K562 (cell line): ENCODE results near the gene RPL7A. TPM values are rescaled to one million over a fixed set of nuclear protein-coding genes. Genes with fewer than 3 reads are reported as not detected.

Experiments used
- COPS2 ChIP-seq: fragments of 450-650 bp; conservative IDR thresholded peaks from 2 replicates; pipeline ENCODE4 v1.6.1; 2016; ENCODE audit warnings: mild to moderate bottlenecking, moderate library complexity
- DACH1 ChIP-seq: fragments of 450-650 bp; IDR thresholded peaks from 2 replicates; pipeline ENCODE4 v1.6.1; 2018; ENCODE audit not compliant: partially characterized antibody
- ELF4 ChIP-seq: fragments of 450-650 bp; formaldehyde crosslinking; IDR thresholded peaks from 2 replicates; pipeline ENCODE4 v1.4.0; 2022; ENCODE audit warnings: missing genetic modification characterization
- EZH2 ChIP-seq: IDR thresholded peaks from 2 replicates; pipeline ENCODE4 v1.6.1; 2012; ENCODE audit warnings: low read depth, mild to moderate bottlenecking, inconsistent platforms, low read length, borderline replicate concordance
- LEF1 ChIP-seq: fragments of 450-650 bp; IDR thresholded peaks from 2 replicates; pipeline ENCODE4 v1.6.1; 2016; ENCODE audit warnings: mild to moderate bottlenecking
- MYC ChIP-seq, 2 experiments: fragments of 250-450 bp in 1 of 2; sonication (Bioruptor Pico) in 1 of 2; IDR thresholded peaks; 2 replicates each; pipeline versions ENCODE4 v1.5.1 to v1.6.1; 2012 to 2021; ENCODE audit warnings: low read depth in 2 of 2, borderline replicate concordance in 1 of 2, improper control_type of control experiment in 1 of 2, low read length in 1 of 2, mild to moderate bottlenecking in 1 of 2, moderate library complexity in 1 of 2
- NCOR1 ChIP-seq: fragments of 450-650 bp; IDR thresholded peaks from 2 replicates; pipeline ENCODE4 v1.6.1; 2016; ENCODE audit warnings: mild to moderate bottlenecking, moderate library complexity
- PHF21A ChIP-seq: fragments of 450-650 bp; IDR thresholded peaks from 2 replicates; pipeline ENCODE4 v1.6.1; 2017; ENCODE audit warnings: low read depth, borderline replicate concordance
- RBBP5 ChIP-seq: fragments of 200-600 bp; sonication (generic); IDR thresholded peaks from 2 replicates; pipeline ENCODE4 v1.6.1; 2012; ENCODE audit warnings: borderline replicate concordance, mild to moderate bottlenecking, low read length, control low read depth, inconsistent platforms; ENCODE audit not compliant: insufficient read depth, poor library complexity, severe bottlenecking
- SMARCA4 ChIP-seq: fragments of 450-650 bp; IDR thresholded peaks from 2 replicates; pipeline ENCODE4 v1.6.1; 2016
- SRSF1 ChIP-seq: fragments of 200-400 bp; formaldehyde crosslinking; IDR thresholded peaks from 2 replicates; pipeline ENCODE4 v1.6.1; 2017; ENCODE audit warnings: mild to moderate bottlenecking, low read depth, low read length, moderate library complexity
- SRSF7 ChIP-seq: fragments of 200-400 bp; formaldehyde crosslinking; optimal IDR thresholded peaks from 2 replicates; pipeline ENCODE3; 2017; ENCODE audit warnings: mild to moderate bottlenecking, low read depth, low read length
- STAT5A ChIP-seq: IDR thresholded peaks from 2 replicates; pipeline ENCODE4 v1.6.1; 2012; ENCODE audit warnings: low read length, inconsistent platforms, borderline replicate concordance
- TAF15 ChIP-seq: fragments of 200-400 bp; formaldehyde crosslinking; IDR thresholded peaks from 2 replicates; pipeline ENCODE4 v1.6.1; 2017; ENCODE audit warnings: mild to moderate bottlenecking, low read depth, low read length, moderate library complexity
- TOE1 ChIP-seq, 2 experiments: fragments of 450-650 bp in 1 of 2; sonication (generic) in 1 of 2; formaldehyde crosslinking in 1 of 2; IDR thresholded peaks; 2 replicates each; pipeline versions ENCODE4 v1.7.1 to v1.8.0; 2016 to 2022; ENCODE audit warnings: borderline replicate concordance in 2 of 2, mild to moderate bottlenecking in 2 of 2, antibody characterized with exemption in 1 of 2, inconsistent platforms in 1 of 2, low read depth in 1 of 2, missing genetic modification reagents in 1 of 2, moderate library complexity in 1 of 2
- XRCC4 ChIP-seq: IDR thresholded peaks from one replicate; pipeline ENCODE4 v1.6.1; 2011; ENCODE audit not compliant: insufficient read depth, insufficient read length; ENCODE audit errors: extremely low read depth
- ZBTB17 ChIP-seq: fragments of 450-650 bp; formaldehyde crosslinking; IDR thresholded peaks from 2 replicates; pipeline ENCODE4 v1.4.0; 2020; ENCODE audit warnings: mild to moderate bottlenecking
- polyA plus RNA-seq, 8 experiments: library from polyadenylated mRNA; depleted of rRNA in 4 of 8; stranded (reverse) in 5 of 8; unstranded in 3 of 8; fragments of >200 nt; fragmentation: Nextera tagmentation in 2 of 8; fragmentation: Illumina TruSeq in 1 of 8; extraction: Ambion mirVana in 2 of 8; extraction: Trizol in 1 of 8; gene quantifications; 2 replicates each; pipeline versions ENCODE4 v1.2.1 to v1.2.3, GENCODE V29; 2011 to 2014; ENCODE audit warnings: inconsistent platforms in 1 of 8, missing spikeins in 1 of 8
- total RNA-seq, 7 experiments: library from RNA; depleted of rRNA in 6 of 7; stranded (reverse); fragments of >200 nt in 6 of 7; fragmentation: Illumina TruSeq in 2 of 7; extraction: Trizol in 2 of 7; gene quantifications; 2 replicates each; pipeline versions ENCODE4 v1.2.1 to v1.2.3, GENCODE V29; 2011 to 2021; ENCODE audit warnings: low replicate concordance in 1 of 7
- TF ChIP-seq, protein P1 (sequence below): sonication (generic); formaldehyde crosslinking; IDR thresholded peaks from 2 replicates; pipeline ENCODE4 v1.8.1; 2022; ENCODE audit warnings: missing genetic modification reagents
- TF ChIP-seq, protein P2 (sequence below): fragments of 450-650 bp; conservative IDR thresholded peaks from 2 replicates; pipeline ENCODE4 v1.6.1; 2016; ENCODE audit warnings: missing genetic modification characterization, low read depth, mild to moderate bottlenecking, missing compliant biosample characterization, moderate library complexity
- TF ChIP-seq, protein P3 (sequence below): sonication (generic); formaldehyde crosslinking; IDR thresholded peaks from 2 replicates; pipeline ENCODE4 v1.8.1; 2023; ENCODE audit warnings: mild to moderate bottlenecking, missing genetic modification reagents, moderate library complexity
- TF ChIP-seq, protein P4 (sequence below): fragments of 250-450 bp; sonication (Bioruptor Pico); IDR thresholded peaks from 2 replicates; pipeline ENCODE4 v1.4.0; 2020; ENCODE audit warnings: mild to moderate bottlenecking, moderate library complexity, borderline replicate concordance

The RPL7A gene
- total and polyA plus RNA-seq, 9 of the 15 experiments (the other 6 are each of a cell fraction or from before 2014, with no cell fraction given), result 1,935 to 3,760 (median 2,652) TPM

DNA sequence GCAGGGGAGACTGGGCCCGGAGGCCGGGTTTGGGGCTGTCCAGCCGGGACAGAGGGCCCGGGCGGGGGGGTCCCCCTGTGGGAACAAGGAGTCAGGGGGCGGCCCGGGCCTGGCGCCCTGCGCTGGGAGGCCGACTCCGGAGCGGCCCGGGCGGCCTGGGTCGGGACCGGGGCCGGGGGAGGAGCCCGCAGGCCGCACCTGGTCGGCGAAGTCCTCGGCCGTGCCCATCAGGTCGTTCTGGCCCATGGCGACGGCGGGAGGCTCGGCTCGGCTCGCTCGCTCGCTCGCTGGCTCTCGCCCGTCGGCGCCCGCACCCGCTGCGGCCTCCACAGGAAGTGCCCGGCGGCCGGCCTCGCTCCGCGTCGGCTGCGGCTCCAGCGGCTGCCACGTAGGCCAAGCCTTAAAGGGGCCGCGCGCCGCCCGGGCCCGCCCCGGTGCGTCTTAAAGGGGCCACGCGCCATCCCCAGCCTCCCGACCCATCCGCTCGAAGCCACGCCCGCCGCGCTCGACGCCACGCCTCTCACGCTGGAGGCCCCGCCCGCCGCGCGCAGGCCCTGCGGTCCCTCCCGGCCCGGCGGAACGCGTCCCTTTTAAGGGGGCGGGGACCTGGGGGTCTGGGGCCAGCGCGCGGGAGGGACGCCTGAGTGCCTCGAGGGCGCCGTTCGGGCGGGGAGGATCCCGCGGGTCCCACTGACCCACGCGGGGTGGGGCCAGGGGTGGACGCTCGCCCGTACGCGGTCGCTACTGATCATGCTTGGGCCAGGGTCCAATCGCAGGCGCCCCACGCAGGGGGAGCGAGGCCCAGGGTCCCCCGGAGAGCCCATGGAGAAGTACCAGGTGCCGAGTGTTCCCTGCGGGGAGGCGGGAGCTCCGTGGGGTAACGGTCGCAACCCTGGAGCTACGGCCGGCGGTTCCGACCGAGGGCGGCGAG is 28.0 kb downstream of the RPL7A start, which contains the start of the genes STKLD1 and SURF4 (continued):
- no peak for TF ChIP-seq EZH2
- no peak for TF ChIP-seq STAT5A
- TF ChIP-seq, protein P1, sequence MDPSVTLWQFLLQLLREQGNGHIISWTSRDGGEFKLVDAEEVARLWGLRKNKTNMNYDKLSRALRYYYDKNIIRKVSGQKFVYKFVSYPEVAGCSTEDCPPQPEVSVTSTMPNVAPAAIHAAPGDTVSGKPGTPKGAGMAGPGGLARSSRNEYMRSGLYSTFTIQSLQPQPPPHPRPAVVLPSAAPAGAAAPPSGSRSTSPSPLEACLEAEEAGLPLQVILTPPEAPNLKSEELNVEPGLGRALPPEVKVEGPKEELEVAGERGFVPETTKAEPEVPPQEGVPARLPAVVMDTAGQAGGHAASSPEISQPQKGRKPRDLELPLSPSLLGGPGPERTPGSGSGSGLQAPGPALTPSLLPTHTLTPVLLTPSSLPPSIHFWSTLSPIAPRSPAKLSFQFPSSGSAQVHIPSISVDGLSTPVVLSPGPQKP, result no peak
- TF ChIP-seq TOE1 (IDR thresholded peaks at IDR 0.05; ENCODE audit: borderline replicate concordance), result peak; percentile 84; the same call in 1 of the 2 replicates
- no peak for TF ChIP-seq TOE1 (CRISPR knock-in tag; IDR thresholded peaks at IDR 0.05; ENCODE audit: borderline replicate concordance, low read depth)
- TF ChIP-seq RBBP5, result peak; percentile 93
- peak; percentile 88 for TF ChIP-seq ZBTB17 (CRISPR knock-in tag)
- no peak for TF ChIP-seq LEF1
- TF ChIP-seq MYC (IDR thresholded peaks at IDR 0.05; ENCODE audit: low read depth, low read length), result peak; percentile 46; the same call in 1 of the 2 replicates
- TF ChIP-seq MYC (CRISPR knock-in tag; IDR thresholded peaks at IDR 0.05; ENCODE audit: borderline replicate concordance, low read depth), result no peak
- no peak for TF ChIP-seq PHF21A
- TF ChIP-seq, protein P2, sequence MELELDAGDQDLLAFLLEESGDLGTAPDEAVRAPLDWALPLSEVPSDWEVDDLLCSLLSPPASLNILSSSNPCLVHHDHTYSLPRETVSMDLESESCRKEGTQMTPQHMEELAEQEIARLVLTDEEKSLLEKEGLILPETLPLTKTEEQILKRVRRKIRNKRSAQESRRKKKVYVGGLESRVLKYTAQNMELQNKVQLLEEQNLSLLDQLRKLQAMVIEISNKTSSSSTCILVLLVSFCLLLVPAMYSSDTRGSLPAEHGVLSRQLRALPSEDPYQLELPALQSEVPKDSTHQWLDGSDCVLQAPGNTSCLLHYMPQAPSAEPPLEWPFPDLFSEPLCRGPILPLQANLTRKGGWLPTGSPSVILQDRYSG, result no peak
- no peak for TF ChIP-seq SMARCA4
- no peak for TF ChIP-seq TAF15
- TF ChIP-seq, protein P3, sequence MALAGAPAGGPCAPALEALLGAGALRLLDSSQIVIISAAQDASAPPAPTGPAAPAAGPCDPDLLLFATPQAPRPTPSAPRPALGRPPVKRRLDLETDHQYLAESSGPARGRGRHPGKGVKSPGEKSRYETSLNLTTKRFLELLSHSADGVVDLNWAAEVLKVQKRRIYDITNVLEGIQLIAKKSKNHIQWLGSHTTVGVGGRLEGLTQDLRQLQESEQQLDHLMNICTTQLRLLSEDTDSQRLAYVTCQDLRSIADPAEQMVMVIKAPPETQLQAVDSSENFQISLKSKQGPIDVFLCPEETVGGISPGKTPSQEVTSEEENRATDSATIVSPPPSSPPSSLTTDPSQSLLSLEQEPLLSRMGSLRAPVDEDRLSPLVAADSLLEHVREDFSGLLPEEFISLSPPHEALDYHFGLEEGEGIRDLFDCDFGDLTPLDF (CRISPR knock-in tag), result peak; percentile 50
- no peak for TF ChIP-seq NCOR1
- TF ChIP-seq ELF4 (CRISPR knock-in tag), result no peak
- no peak for TF ChIP-seq COPS2
- no peak for TF ChIP-seq DACH1
- TF ChIP-seq, protein P4, sequence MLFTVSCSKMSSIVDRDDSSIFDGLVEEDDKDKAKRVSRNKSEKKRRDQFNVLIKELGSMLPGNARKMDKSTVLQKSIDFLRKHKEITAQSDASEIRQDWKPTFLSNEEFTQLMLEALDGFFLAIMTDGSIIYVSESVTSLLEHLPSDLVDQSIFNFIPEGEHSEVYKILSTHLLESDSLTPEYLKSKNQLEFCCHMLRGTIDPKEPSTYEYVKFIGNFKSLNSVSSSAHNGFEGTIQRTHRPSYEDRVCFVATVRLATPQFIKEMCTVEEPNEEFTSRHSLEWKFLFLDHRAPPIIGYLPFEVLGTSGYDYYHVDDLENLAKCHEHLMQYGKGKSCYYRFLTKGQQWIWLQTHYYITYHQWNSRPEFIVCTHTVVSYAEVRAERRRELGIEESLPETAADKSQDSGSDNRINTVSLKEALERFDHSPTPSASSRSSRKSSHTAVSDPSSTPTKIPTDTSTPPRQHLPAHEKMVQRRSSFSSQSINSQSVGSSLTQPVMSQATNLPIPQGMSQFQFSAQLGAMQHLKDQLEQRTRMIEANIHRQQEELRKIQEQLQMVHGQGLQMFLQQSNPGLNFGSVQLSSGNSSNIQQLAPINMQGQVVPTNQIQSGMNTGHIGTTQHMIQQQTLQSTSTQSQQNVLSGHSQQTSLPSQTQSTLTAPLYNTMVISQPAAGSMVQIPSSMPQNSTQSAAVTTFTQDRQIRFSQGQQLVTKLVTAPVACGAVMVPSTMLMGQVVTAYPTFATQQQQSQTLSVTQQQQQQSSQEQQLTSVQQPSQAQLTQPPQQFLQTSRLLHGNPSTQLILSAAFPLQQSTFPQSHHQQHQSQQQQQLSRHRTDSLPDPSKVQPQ (CRISPR knock-in tag), result no peak
- no peak for TF ChIP-seq SRSF1
- TF ChIP-seq SRSF7, result no peak
- no peak for TF ChIP-seq XRCC4
